DND-41 (cell line): ENCODE results near the gene SLC2A13.

Source experiments
- ATAC-seq: fragments of 200-7000 bp; cut with Tn5 transposase; 3 replicates; pipeline ENCODE4 v1.9.1; 2021; ENCODE audit warnings: low read depth; ENCODE audit not compliant: insufficient read depth
- DNase-seq: peaks from one replicate; pipeline ENCODE4 v3.0.0-alpha.2; 2020
- H2AFZ ChIP-seq: 2 replicates; pipeline ENCODE4 v1.6.0; 2012; ENCODE audit warnings: low read depth, low read length
- H3K27ac ChIP-seq: 2 replicates; pipeline ENCODE4 v1.5.1; 2012; ENCODE audit warnings: low read length, inconsistent platforms
- H3K27me3 ChIP-seq: fragments of 200-600 bp; sonication (generic); 2 replicates; pipeline ENCODE4 v1.6.0; 2012; ENCODE audit warnings: low read length, mild to moderate bottlenecking, inconsistent platforms; ENCODE audit not compliant: insufficient read depth, poor library complexity
- H3K36me3 ChIP-seq: 2 replicates; pipeline ENCODE4 v1.5.1; 2012; ENCODE audit warnings: low read length, inconsistent platforms; ENCODE audit not compliant: insufficient read depth
- H3K4me1 ChIP-seq: 2 replicates; pipeline ENCODE4 v1.5.1; 2012; ENCODE audit warnings: mild to moderate bottlenecking, low read length; ENCODE audit not compliant: insufficient read depth
- H3K4me2 ChIP-seq: 2 replicates; pipeline ENCODE4 v1.6.0; 2012; ENCODE audit warnings: mild to moderate bottlenecking, moderate library complexity, low read length, inconsistent platforms; ENCODE audit not compliant: insufficient read depth
- H3K4me3 ChIP-seq, 2 experiments: fragments of 200-600 bp in 1 of 2; shearing (Covaris generic) in 1 of 2; 2 replicates each; pipeline ENCODE4 v1.5.1; 2012 to 2016; ENCODE audit warnings: inconsistent platforms in 2 of 2, low read length in 2 of 2, mild to moderate bottlenecking in 2 of 2, low read depth in 1 of 2, moderate library complexity in 1 of 2
- H3K79me2 ChIP-seq: 2 replicates; pipeline ENCODE4 v1.6.0; 2012; ENCODE audit warnings: low read length, inconsistent platforms; ENCODE audit not compliant: insufficient read depth
- H3K9ac ChIP-seq: 2 replicates; pipeline ENCODE4 v1.6.0; 2012; ENCODE audit warnings: low read depth, mild to moderate bottlenecking, inconsistent platforms, low read length, moderate library complexity
- H3K9me3 ChIP-seq: 2 replicates; pipeline ENCODE4 v1.5.1; 2012; ENCODE audit warnings: low read length, moderate library complexity, mild to moderate bottlenecking, inconsistent platforms; ENCODE audit not compliant: insufficient read depth, severe bottlenecking
- H4K20me1 ChIP-seq: 2 replicates; pipeline ENCODE4 v1.6.0; 2012; ENCODE audit warnings: low read length; ENCODE audit not compliant: insufficient read depth
- EZH2 ChIP-seq: IDR thresholded peaks from 3 replicates; pipeline ENCODE4 v1.6.1; 2012; ENCODE audit warnings: borderline replicate concordance, low read depth, mild to moderate bottlenecking, moderate library complexity, low read length, inconsistent platforms; ENCODE audit not compliant: severe bottlenecking
- TF ChIP-seq, protein P1 (sequence below): IDR thresholded peaks from 2 replicates; pipeline ENCODE4 v1.5.1; 2012; ENCODE audit warnings: borderline replicate concordance, low read length, moderate library complexity, mild to moderate bottlenecking; ENCODE audit not compliant: poor library complexity, severe bottlenecking; ENCODE audit errors: extremely low read depth

The SLC2A13 gene

DNA sequence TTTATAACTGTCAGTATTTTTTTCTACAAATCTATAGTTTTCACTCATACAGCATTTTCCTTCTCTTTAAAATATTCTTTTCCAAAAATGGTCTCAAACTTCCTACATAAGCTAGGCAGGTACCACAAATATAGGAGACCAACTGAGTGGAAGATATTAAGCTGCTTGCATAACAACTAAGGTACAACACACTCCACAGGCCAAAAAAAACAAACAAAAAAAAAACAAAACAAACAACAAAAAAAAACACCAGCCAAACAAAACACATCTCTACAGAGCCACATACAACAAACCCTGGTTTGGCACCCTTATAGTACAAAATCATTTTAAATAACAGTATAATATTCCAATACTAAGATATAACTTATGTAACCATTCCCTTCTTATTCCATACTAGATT is 50.1 kb downstream of the SLC2A13 start:
- Histone ChIP-seq H3K9ac (no peak overlapping the region), H3K4me3 (no peak overlapping the region), H3K36me3 (no peaks in the 10 kb centered on the region), H3K27me3 (no peaks in the 10 kb centered on the region), H3K4me2 (no peak overlapping the region), H2AFZ (no peak overlapping the region), H3K27ac (no peak overlapping the region), H3K4me1 (no peaks in the 10 kb centered on the region), H3K79me2 (no peaks in the 10 kb centered on the region), H4K20me1 (no peaks in the 10 kb centered on the region), H3K9me3 (no peaks in the 10 kb centered on the region)
- no peak for DNase-seq
- no peak for TF ChIP-seq EZH2
- TF ChIP-seq, protein P1, sequence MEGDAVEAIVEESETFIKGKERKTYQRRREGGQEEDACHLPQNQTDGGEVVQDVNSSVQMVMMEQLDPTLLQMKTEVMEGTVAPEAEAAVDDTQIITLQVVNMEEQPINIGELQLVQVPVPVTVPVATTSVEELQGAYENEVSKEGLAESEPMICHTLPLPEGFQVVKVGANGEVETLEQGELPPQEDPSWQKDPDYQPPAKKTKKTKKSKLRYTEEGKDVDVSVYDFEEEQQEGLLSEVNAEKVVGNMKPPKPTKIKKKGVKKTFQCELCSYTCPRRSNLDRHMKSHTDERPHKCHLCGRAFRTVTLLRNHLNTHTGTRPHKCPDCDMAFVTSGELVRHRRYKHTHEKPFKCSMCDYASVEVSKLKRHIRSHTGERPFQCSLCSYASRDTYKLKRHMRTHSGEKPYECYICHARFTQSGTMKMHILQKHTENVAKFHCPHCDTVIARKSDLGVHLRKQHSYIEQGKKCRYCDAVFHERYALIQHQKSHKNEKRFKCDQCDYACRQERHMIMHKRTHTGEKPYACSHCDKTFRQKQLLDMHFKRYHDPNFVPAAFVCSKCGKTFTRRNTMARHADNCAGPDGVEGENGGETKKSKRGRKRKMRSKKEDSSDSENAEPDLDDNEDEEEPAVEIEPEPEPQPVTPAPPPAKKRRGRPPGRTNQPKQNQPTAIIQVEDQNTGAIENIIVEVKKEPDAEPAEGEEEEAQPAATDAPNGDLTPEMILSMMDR, result no peak
- ATAC-seq, result no peak

DNA sequence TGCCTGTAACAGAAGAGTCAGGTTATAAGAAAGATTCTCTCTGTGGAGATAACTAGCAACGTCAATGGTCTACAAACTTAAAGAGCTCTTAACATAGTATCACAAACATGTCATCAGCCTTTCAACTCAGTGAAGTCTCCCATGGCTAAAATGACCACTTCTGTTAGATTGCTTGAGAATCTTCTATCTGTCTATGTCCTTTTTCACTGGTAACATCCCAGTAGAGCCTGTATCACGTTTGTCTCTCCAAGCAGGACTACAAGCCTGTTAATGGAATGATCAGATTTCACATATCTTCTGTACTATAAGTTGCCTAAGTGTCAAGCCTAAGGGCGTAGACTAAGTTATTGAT is 50.7 kb downstream of the SLC2A13 start:
- Histone ChIP-seq H3K4me1 (no peaks in the 10 kb centered on the region), H3K9ac (no peak overlapping the region), H3K4me2 (no peak overlapping the region), H3K9me3 (no peaks in the 10 kb centered on the region), H3K27ac (no peak overlapping the region), H3K4me3 (no peak overlapping the region), H4K20me1 (no peaks in the 10 kb centered on the region), H2AFZ (no peak overlapping the region), H3K79me2 (no peaks in the 10 kb centered on the region), H3K36me3 (no peaks in the 10 kb centered on the region), H3K27me3 (no peaks in the 10 kb centered on the region)
- ATAC-seq (no peak), DNase-seq (no peak)
- TF ChIP-seq, protein P1, result no peak
- no peak for TF ChIP-seq EZH2

DNA sequence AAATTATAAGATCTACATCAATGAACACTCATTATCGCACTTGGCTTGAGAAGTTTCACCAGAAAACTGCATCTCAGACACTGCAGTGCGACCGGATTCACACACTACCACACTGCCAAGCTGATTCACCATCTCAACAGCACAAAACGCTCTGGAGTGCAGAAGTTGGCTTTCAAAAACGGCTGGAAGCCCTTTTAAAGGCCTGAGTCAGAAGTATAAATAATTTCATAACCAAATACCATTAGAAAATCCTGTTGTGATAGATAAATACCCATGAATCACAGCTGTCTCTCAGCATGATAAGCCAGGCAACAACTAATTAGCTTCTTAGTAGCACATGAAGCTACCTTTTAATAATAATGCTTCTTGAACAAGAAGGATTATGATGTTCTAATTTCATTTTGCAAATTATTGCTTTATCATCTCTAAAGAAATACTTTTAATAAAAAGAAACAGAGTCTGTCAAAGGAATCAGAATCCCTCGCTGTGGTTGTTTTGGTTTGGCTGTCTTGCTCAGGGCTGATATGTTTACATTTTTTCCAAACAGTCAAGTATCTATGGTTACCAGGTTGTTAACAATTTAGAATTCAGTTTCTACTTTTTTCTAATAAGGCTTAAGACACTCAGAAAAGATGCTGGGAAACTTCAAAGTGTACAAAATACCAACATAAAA is 51.2 kb downstream of the SLC2A13 start:
- DNase-seq, result no peak
- Histone ChIP-seq H3K4me1 (no peaks in the 10 kb centered on the region), H2AFZ (no peak overlapping the region), H3K79me2 (no peaks in the 10 kb centered on the region), H3K9ac (no peak overlapping the region), H3K4me3 (no peak overlapping the region), H3K4me2 (no peak overlapping the region), H3K36me3 (no peaks in the 10 kb centered on the region), H3K27ac (no peak overlapping the region), H4K20me1 (no peaks in the 10 kb centered on the region), H3K27me3 (no peaks in the 10 kb centered on the region), H3K9me3 (no peaks in the 10 kb centered on the region)
- no peak for ATAC-seq
- TF ChIP-seq EZH2, result no peak
- TF ChIP-seq, protein P1, result no peak
